Measurements from ENCODE around the gene PDZD7.

DNA sequence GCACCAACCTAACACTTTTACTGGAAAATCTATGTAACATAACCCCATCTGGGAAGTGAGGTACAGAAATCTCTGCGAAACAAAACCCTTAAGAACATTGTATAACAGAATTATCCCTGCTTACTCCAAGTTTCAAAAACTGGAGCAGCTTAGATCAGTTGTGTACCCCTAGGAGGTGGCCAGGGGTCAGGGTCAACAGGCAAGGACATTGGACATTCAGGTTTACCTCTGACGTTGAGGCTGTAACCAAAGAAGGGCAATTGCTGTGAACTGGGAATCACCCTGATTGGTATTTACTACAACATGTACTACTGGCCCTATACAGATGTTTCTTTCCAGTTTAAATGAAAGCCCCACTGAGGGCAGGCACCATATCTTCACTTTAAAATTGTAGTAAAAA, 13.2 kb upstream of the PDZD7 start:
- TF ChIP-seq, protein P1, sequence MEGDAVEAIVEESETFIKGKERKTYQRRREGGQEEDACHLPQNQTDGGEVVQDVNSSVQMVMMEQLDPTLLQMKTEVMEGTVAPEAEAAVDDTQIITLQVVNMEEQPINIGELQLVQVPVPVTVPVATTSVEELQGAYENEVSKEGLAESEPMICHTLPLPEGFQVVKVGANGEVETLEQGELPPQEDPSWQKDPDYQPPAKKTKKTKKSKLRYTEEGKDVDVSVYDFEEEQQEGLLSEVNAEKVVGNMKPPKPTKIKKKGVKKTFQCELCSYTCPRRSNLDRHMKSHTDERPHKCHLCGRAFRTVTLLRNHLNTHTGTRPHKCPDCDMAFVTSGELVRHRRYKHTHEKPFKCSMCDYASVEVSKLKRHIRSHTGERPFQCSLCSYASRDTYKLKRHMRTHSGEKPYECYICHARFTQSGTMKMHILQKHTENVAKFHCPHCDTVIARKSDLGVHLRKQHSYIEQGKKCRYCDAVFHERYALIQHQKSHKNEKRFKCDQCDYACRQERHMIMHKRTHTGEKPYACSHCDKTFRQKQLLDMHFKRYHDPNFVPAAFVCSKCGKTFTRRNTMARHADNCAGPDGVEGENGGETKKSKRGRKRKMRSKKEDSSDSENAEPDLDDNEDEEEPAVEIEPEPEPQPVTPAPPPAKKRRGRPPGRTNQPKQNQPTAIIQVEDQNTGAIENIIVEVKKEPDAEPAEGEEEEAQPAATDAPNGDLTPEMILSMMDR (IDR thresholded peaks at IDR 0.05 in 8 of 11, conservative IDR thresholded peaks at IDR 0.05 in 3 of 11) = no peak
- no peak for TF ChIP-seq POLR2AphosphoS5 (IDR thresholded peaks at IDR 0.05)
- no peak for TF ChIP-seq POLR2A (IDR thresholded peaks at IDR 0.05)

Data from spleen (tissue), 7 donors.